GM10248 (cell line): Measurements from ENCODE around the gene SYNCRIP.
A peak's percentile ranks its signal among the peaks of the same experiment; 100 is the strongest.

ENCODE experiments used
- CTCF ChIA-PET: fragments of 300-600 bp; sonication (Branson Sonifier 250); formaldehyde crosslinking; extraction: SDS; loops from one replicate; lab custom pipeline; 2021; ENCODE audit warnings: antibody characterized with exemption; lab: Yijun Ruan, JAX
- POLR2A ChIA-PET: fragments of 350-650 bp; sonication (Branson Sonifier 250); formaldehyde crosslinking; extraction: SDS; loops from one replicate; lab custom pipeline; 2020; ENCODE audit warnings: antibody characterized with exemption; lab: Yijun Ruan, JAX
- DNase-seq: peaks from one replicate; pipeline ENCODE4 v3.0.0; 2012; ENCODE audit errors: extremely low spot score
- CTCF ChIP-seq: IDR thresholded peaks from 2 replicates; pipeline ENCODE4 v1.5.1; 2012; ENCODE audit warnings: mild to moderate bottlenecking, low read depth; ENCODE audit errors: extremely low read depth, missing control alignments, control extremely low read depth

Gene SYNCRIP

GRCh38 chr6:85644279-85644762, 1.6 kb upstream of the SYNCRIP start:
- no peak for TF ChIP-seq CTCF
- DNase-seq = no peak
- ChIA-PET CTCF (interaction anchor here (0.8 to 2.1 kb wide), 7 partner anchors 12 to 160 kb away, joined by 3 to 7 read pairs (median 4); no protein-coding TSS in a partner anchor), POLR2A (interaction anchor here (0.6 to 8.8 kb wide), 5 partner anchors 14 to 241 kb away, joined by 3 to 254 read pairs (median 13); no protein-coding TSS in a partner anchor)

- DNase-seq = peak; percentile 71
- ChIA-PET POLR2A (interaction anchor here (0.6 to 8.8 kb wide), 7 partner anchors 8 to 240 kb away, joined by 3 to 254 read pairs (median 6); no protein-coding TSS in a partner anchor), CTCF (interaction anchor here (0.8 to 2.1 kb wide), 6 partner anchors 12 to 34 kb away, joined by 3 to 7 read pairs (median 4); no protein-coding TSS in a partner anchor)
- no peak for TF ChIP-seq CTCF
Observed at GRCh38 chr6:85643537-85644278, 1.0 kb upstream of the SYNCRIP start.

GRCh38 chr6:85641897-85642773, 551 bp downstream of the SYNCRIP start:
- ChIA-PET POLR2A (interaction anchor here (1.1 to 8.8 kb wide), 5 partner anchors 11 to 49 kb away, joined by 3 to 254 read pairs (median 13); partner anchors contain the start of gene SNX14), CTCF (interaction anchor here (0.9 to 1.1 kb wide), 2 partner anchors 14 to 49 kb away, joined by 3 read pairs; no protein-coding TSS in a partner anchor)
- peak; percentile 39 for DNase-seq
- TF ChIP-seq CTCF = no peak

GRCh38 chr6:85641522-85641896, 1.2 kb downstream of the SYNCRIP start:
- POLR2A ChIA-PET = interaction anchor here (0.9 to 8.8 kb wide), 2 partner anchors 15 to 34 kb away, joined by 3 to 254 read pairs; no protein-coding TSS in a partner anchor
- no peak for DNase-seq
- CTCF ChIA-PET = interaction anchor here (1.0 to 3.4 kb wide), 5 partner anchors 10 to 40 kb away, joined by 3 to 19 read pairs (median 5); no protein-coding TSS in a partner anchor
- no peak for TF ChIP-seq CTCF

GRCh38 chr6:85640821-85641220, 1.9 kb downstream of the SYNCRIP start:
- no peak for TF ChIP-seq CTCF
- POLR2A ChIA-PET = interaction anchor here (0.9 to 8.8 kb wide), 2 partner anchors 14 to 35 kb away, joined by 3 to 254 read pairs; no protein-coding TSS in a partner anchor
- CTCF ChIA-PET = interaction anchor here (1.0 to 3.4 kb wide), 6 partner anchors 9 to 46 kb away, joined by 3 to 19 read pairs (median 6); no protein-coding TSS in a partner anchor
- no peak for DNase-seq

- CTCF ChIA-PET = no interaction called here
- no peak for DNase-seq
- TF ChIP-seq CTCF = no peak
- POLR2A ChIA-PET = interaction anchor here (0.7 to 8.8 kb wide), 3 partner anchors 8 to 38 kb away, joined by 3 to 254 read pairs (median 18); no protein-coding TSS in a partner anchor
Observed at GRCh38 chr6:85637579-85637978, 5.1 kb downstream of the SYNCRIP start.
